Karpas-422 (cell line): ENCODE measurements around the gene RNF41. TPM values are rescaled to one million over a fixed set of nuclear protein-coding genes. Genes with fewer than 3 reads are reported as not detected.
A peak's percentile ranks its signal among the peaks of the same experiment; 100 is the strongest.

ENCODE experiments used
- DNase-seq: peaks from one replicate; pipeline ENCODE4 v3.0.0-alpha.2; 2015
- H2AFZ ChIP-seq: fragments of 200-600 bp; sonication (generic); 2 replicates; pipeline ENCODE4 v1.6.1; 2014; ENCODE audit warnings: antibody characterized with exemption, low read length, mixed read lengths
- H3K27ac ChIP-seq: fragments of 200-600 bp; sonication (generic); 2 replicates; pipeline ENCODE4 v1.5.1; 2014; ENCODE audit warnings: mild to moderate bottlenecking, low read length, moderate library complexity
- H3K27me3 ChIP-seq: fragments of 200-600 bp; sonication (generic); 2 replicates; pipeline ENCODE4 v1.6.1; 2014; ENCODE audit warnings: low read length, mixed read lengths
- H3K36me3 ChIP-seq: fragments of 200-600 bp; sonication (generic); 2 replicates; pipeline ENCODE4 v1.6.1; 2014; ENCODE audit warnings: low read length, mixed read lengths; ENCODE audit not compliant: insufficient read depth
- H3K4me1 ChIP-seq: fragments of 200-600 bp; sonication (generic); 2 replicates; pipeline ENCODE4 v1.6.1; 2014; ENCODE audit warnings: mild to moderate bottlenecking, low read length, mixed read lengths
- H3K4me2 ChIP-seq: fragments of 200-600 bp; sonication (generic); 2 replicates; pipeline ENCODE4 v1.6.1; 2014; ENCODE audit warnings: low read length, low read depth, mild to moderate bottlenecking; ENCODE audit not compliant: poor library complexity, severe bottlenecking
- H3K4me3 ChIP-seq: fragments of 200-600 bp; sonication (generic); 2 replicates; pipeline ENCODE4 v1.5.1; 2014; ENCODE audit warnings: mild to moderate bottlenecking, antibody characterized with exemption, low read length, mixed read lengths
- H3K79me2 ChIP-seq: fragments of 200-600 bp; sonication (generic); 2 replicates; pipeline ENCODE4 v1.6.1; 2014; ENCODE audit warnings: mild to moderate bottlenecking, low read length, mixed read lengths
- H3K9ac ChIP-seq: fragments of 200-600 bp; sonication (generic); 2 replicates; pipeline ENCODE4 v1.6.0; 2014; ENCODE audit warnings: low read length
- H3K9me2 ChIP-seq: fragments of 200-600 bp; sonication (generic), shearing (Covaris generic); replicated peaks from 2 replicates; pipeline ENCODE4 v1.6.0; 2014; ENCODE audit warnings: mild to moderate bottlenecking, low read length, moderate library complexity; ENCODE audit not compliant: insufficient read depth
- H3K9me3 ChIP-seq: fragments of 300-700, 200-600 bp; sonication (generic); 2 replicates; pipeline ENCODE4 v1.6.1; 2014; ENCODE audit warnings: low read length, mixed read lengths
- H4K20me1 ChIP-seq: fragments of 200-600 bp; sonication (generic); 2 replicates; pipeline ENCODE4 v1.6.1; 2014; ENCODE audit warnings: mild to moderate bottlenecking, antibody characterized with exemption, low read length, low read depth; ENCODE audit not compliant: insufficient read depth
- total RNA-seq: library from RNA; depleted of rRNA; stranded (reverse); fragments of >200 nt; shearing (Covaris generic); gene quantifications from 2 replicates; pipeline ENCODE4 v1.2.3, GENCODE V29; 2014; ENCODE audit warnings: low replicate concordance; rRNA removed

RNF41 gene
- total RNA-seq, 1 experiment from 2014 or later: 52.0 TPM

DNA sequence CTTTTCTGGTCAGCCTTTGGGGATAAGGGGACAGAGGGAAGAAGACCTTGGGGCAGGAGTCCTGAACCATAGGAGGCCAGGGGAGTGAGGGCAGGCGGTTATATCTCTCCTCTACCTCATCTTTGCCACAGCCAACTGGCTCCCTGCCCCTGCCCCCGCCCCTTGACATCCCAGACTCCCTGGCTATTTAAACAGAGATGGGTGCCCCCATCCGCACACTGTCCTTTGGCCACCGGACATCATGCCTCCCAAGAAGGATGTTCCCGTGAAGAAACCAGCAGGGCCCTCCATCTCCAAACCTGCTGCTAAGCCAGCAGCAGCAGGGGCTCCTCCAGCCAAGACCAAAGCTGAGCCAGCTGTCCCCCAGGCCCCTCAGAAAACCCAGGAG, 68.0 kb downstream of the RNF41 start:
- H3K27ac ChIP-seq: peak overlapping the region; percentile 14; the same call in 1 of the 2 replicates
- peaks cover 19% of the 10 kb centered on the region for H3K79me2 ChIP-seq
- peak overlapping the region; percentile 89 for H3K4me2 ChIP-seq
- no peaks in the 10 kb centered on the region for H4K20me1 ChIP-seq
- no peaks in the 10 kb centered on the region for H3K36me3 ChIP-seq
- H3K4me3 ChIP-seq: peak overlapping the region; percentile 83; the same call in 1 of the 2 replicates
- H3K4me1 ChIP-seq: peaks cover 38% of the 10 kb centered on the region
- H3K9ac ChIP-seq: peak overlapping the region; percentile 89
- no peaks in the 10 kb centered on the region for H3K9me3 ChIP-seq
- no peaks in the 10 kb centered on the region for H3K27me3 ChIP-seq
- DNase-seq: no peak
- no peaks in the 10 kb centered on the region for H3K9me2 ChIP-seq
- no peak overlapping the region for H2AFZ ChIP-seq

DNA sequence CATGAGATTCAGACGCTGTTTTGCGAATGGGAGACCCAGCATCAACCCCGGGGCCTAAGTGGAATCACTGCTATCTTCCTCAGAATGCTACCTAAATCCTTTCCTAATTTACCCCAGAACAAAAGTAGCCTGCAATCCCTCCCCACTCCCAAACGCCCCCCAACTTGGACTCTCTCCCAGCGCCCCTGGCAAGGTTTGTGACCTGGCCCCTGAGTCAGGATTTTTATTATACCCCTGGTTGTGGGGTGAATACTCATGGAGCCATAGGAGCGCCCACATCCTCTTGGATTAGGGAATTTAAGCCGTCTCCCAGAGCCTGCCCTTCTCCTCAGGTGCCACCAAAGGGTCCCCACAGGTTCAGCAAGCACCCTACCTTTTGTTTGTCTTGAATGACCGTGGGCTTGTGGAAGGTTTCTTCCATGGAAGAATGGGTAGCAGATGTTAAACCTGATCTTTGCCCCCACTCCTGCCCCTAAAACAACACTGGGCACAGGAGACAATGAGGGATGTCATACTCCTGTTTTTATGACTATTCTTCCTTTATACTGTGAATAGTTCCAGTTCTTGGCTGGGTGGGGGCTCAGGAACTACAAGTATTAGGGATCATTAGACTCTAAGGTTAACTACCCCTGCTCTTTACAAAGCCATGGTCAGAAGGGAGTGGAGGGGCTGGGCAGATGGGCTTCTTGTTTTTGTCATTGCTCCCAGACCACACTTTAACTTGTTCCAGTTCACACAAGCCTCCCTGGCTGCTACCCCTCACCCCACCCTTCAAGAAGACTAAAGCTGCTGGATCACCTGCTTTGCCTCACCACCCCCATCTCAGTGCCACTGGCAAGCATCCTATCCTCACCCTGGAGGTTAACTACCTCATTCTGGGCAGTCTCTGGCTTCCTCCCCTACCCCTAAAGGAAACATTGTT, 68.7 kb downstream of the RNF41 start:
- peak overlapping the region; percentile 89 for H3K9ac ChIP-seq
- peaks cover 38% of the 10 kb centered on the region for H3K4me1 ChIP-seq
- peak overlapping the region; percentile 89 for H3K4me2 ChIP-seq
- H3K9me2 ChIP-seq: no peaks in the 10 kb centered on the region
- H3K27ac ChIP-seq: 0 out of 2 replicates have a peak overlapping the region, but pooled peaks have one; percentile 14
- H3K79me2 ChIP-seq: peaks cover 13% of the 10 kb centered on the region; the same call in 1 of the 2 replicates
- H3K9me3 ChIP-seq: no peaks in the 10 kb centered on the region
- H2AFZ ChIP-seq: no peak overlapping the region
- no peak for DNase-seq
- H3K4me3 ChIP-seq: peak overlapping the region; percentile 83
- H3K27me3 ChIP-seq: no peaks in the 10 kb centered on the region
- no peaks in the 10 kb centered on the region for H4K20me1 ChIP-seq
- no peaks in the 10 kb centered on the region for H3K36me3 ChIP-seq

Other genes with a start within 250 kb of the RNF41 start
- 43.8 and 62.4 TPM in 2 replicates for gene RAB5B, start 247.8 kb downstream of the RNF41 start, total RNA-seq
- 3.1 and 11.0 TPM in 2 replicates for gene SUOX, start 224.6 kb downstream of the RNF41 start, total RNA-seq
- gene IKZF4, start 200.9 kb downstream of the RNF41 start, total RNA-seq: 1.0 and 7.4 TPM in 2 replicates
- 417 and 1,471 TPM in 2 replicates for gene RPS26, start 180.0 kb downstream of the RNF41 start, total RNA-seq
- not detected in 2 replicates for gene ERBB3, start 141.8 kb downstream of the RNF41 start, total RNA-seq
- 111 and 267 TPM in 2 replicates for gene PA2G4, start 117.4 kb downstream of the RNF41 start, total RNA-seq
- 7,506 and 9,874 TPM in 2 replicates for gene RPL41, start 105.3 kb downstream of the RNF41 start, total RNA-seq
- 11.9 and 13.4 TPM in 2 replicates for gene ZC3H10, start 103.7 kb downstream of the RNF41 start, total RNA-seq
- 75.3 and 75.7 TPM in 2 replicates for gene ESYT1, start 93.7 kb downstream of the RNF41 start, total RNA-seq
- 33.1 and 94.4 TPM in 2 replicates for gene MYL6B, start 69.3 kb downstream of the RNF41 start, total RNA-seq
- 640 and 780 TPM in 2 replicates for gene MYL6, start 63.6 kb downstream of the RNF41 start, total RNA-seq
- gene SMARCC2, start 32.4 kb downstream of the RNF41 start, total RNA-seq: 26.2 and 42.2 TPM in 2 replicates
- 45.6 and 54.2 TPM in 2 replicates for gene NABP2, start 2.4 kb upstream of the RNF41 start, total RNA-seq
- gene SLC39A5, start 8.1 kb upstream of the RNF41 start, total RNA-seq: 0.61 TPM in 1 of 2 replicates, not detected in the other
- 14.3 and 18.2 TPM in 2 replicates for gene ANKRD52, start 36.5 kb upstream of the RNF41 start, total RNA-seq
- gene COQ10A, start 45.0 kb upstream of the RNF41 start, total RNA-seq: 32.7 and 38.9 TPM in 2 replicates
- 80.4 and 158 TPM in 2 replicates for gene CS, start 78.4 kb upstream of the RNF41 start, total RNA-seq
- 85.1 and 107 TPM in 2 replicates for gene CNPY2, start 94.1 kb upstream of the RNF41 start, total RNA-seq
- gene PAN2, start 112.1 kb upstream of the RNF41 start, total RNA-seq: 72.3 and 74.3 TPM in 2 replicates
- gene IL23A, start 117.0 kb upstream of the RNF41 start, total RNA-seq: 5.9 and 8.1 TPM in 2 replicates
- 86.1 and 93.5 TPM in 2 replicates for gene STAT2, start 138.2 kb upstream of the RNF41 start, total RNA-seq
- gene APOF, start 140.9 kb upstream of the RNF41 start, total RNA-seq: not detected in 2 replicates
- 12.5 and 14.9 TPM in 2 replicates for gene TIMELESS, start 227.5 kb upstream of the RNF41 start, total RNA-seq
- not detected in 2 replicates for gene MIP, start 232.7 kb upstream of the RNF41 start, total RNA-seq
- 3.4 and 4.6 TPM in 2 replicates for gene SPRYD4, start 246.7 kb upstream of the RNF41 start, total RNA-seq